ENCODE measurements around the gene CT45A10.
"Not testable (repeated sequence)": the region's sequence is repeated elsewhere in the genome, so short reads cannot be mapped to it uniquely, and the experiment has no call there.

The CT45A10 gene

GRCh38 chrX:135882741-135883140, 10.5 kb downstream of the CT45A10 start:
- H3K36me3 ChIP-seq (ENCODE audit: control insufficient read depth, insufficient read depth, low read length); H3K4me3 ChIP-seq (ENCODE audit: low read depth, low read length); H3K9ac ChIP-seq (ENCODE audit: low read depth, low read length); H3K9me3 ChIP-seq (ENCODE audit: control insufficient read depth, insufficient read depth, low read length); H3K27ac ChIP-seq (ENCODE audit: low read depth, low read length); H3K27me3 ChIP-seq (ENCODE audit: control insufficient read depth, insufficient read depth, low read length); H3K4me1 ChIP-seq (ENCODE audit: control insufficient read depth, insufficient read depth, low read length): not testable (repeated sequence)

DNA sequence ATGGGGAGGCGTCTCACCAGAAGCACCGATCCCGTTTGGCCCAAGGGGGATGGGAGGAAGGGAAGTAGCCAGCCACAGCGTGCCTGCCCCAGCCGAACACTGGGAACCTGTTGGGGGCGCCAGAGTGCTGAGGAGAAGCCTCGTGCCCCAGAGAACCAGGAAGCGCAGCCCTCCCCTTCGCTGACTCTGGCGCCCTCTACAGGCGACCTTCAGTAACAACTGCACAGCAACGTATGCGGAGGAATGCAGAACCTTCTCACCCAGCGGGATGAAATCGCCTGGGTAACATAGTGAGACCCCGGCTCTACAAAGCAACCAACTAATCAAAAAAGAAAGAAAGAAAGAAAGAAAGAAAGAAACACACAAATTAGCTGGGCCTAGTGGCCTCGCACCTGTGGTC, 21.5 kb downstream of the CT45A10 start, which contains the start of gene CT45A9:
CT45A9 (minus strand) TSS at position 101 of the 400 bp plus-strand sequence. CDS start 3,751 bp downstream, outside the sequence.
- not testable (repeated sequence) for H3K9me3 ChIP-seq (ENCODE audit: control insufficient read depth, insufficient read depth, low read length); H3K27ac ChIP-seq (ENCODE audit: low read depth, low read length); H3K4me3 ChIP-seq (ENCODE audit: low read depth, low read length); H3K9ac ChIP-seq (ENCODE audit: low read depth, low read length); H3K27me3 ChIP-seq (ENCODE audit: control insufficient read depth, insufficient read depth, low read length); H3K36me3 ChIP-seq (ENCODE audit: control insufficient read depth, insufficient read depth, low read length); H3K4me1 ChIP-seq (ENCODE audit: control insufficient read depth, insufficient read depth, low read length)

- H3K36me3 ChIP-seq (ENCODE audit: control insufficient read depth, insufficient read depth, low read length); H3K4me3 ChIP-seq (ENCODE audit: low read depth, low read length); H3K4me1 ChIP-seq (ENCODE audit: control insufficient read depth, insufficient read depth, low read length); H3K9ac ChIP-seq (ENCODE audit: low read depth, low read length); H3K27me3 ChIP-seq (ENCODE audit: control insufficient read depth, insufficient read depth, low read length); H3K27ac ChIP-seq (ENCODE audit: low read depth, low read length); H3K9me3 ChIP-seq (ENCODE audit: control insufficient read depth, insufficient read depth, low read length): not testable (repeated sequence)
These were observed 38.8 kb downstream of the CT45A10 start, which contains the start of gene CT45A8 for GRCh38 chrX:135854438-135854837. CT45A8 (minus strand) TSS chrX:135854538; CDS start chrX:135850783, 3,755 bp downstream.

GRCh38 chrX:135837180-135837579, 56.1 kb downstream of the CT45A10 start, which contains the start of gene CT45A7:
CT45A7 (minus strand) TSS chrX:135837280; CDS start chrX:135833533, 3,747 bp downstream.
- H3K9ac ChIP-seq (ENCODE audit: low read depth, low read length); H3K4me1 ChIP-seq (ENCODE audit: control insufficient read depth, insufficient read depth, low read length); H3K27me3 ChIP-seq (ENCODE audit: control insufficient read depth, insufficient read depth, low read length); H3K27ac ChIP-seq (ENCODE audit: low read depth, low read length); H3K4me3 ChIP-seq (ENCODE audit: low read depth, low read length); H3K9me3 ChIP-seq (ENCODE audit: control insufficient read depth, insufficient read depth, low read length); H3K36me3 ChIP-seq (ENCODE audit: control insufficient read depth, insufficient read depth, low read length): not testable (repeated sequence)

All from HUES48 (cell line).